LNCAP (cell line): ENCODE data around the gene DAB1.

Experiments
- CTCF ChIP-seq: fragments of 450-650 bp; IDR thresholded peaks from 2 replicates; pipeline ENCODE4 v1.5.1; 2017; ENCODE audit warnings: mild to moderate bottlenecking

DAB1 gene

GRCh38 chr1:57112148-57112547, 311.7 kb downstream of the DAB1 start:
- no peak for TF ChIP-seq CTCF

- no peak for TF ChIP-seq CTCF
Measured at GRCh38 chr1:57111175-57111574, 312.7 kb downstream of the DAB1 start.

- TF ChIP-seq CTCF: no peak
Measured at GRCh38 chr1:57109883-57110282, 314.0 kb downstream of the DAB1 start.

GRCh38 chr1:57109247-57109646, 314.6 kb downstream of the DAB1 start:
- TF ChIP-seq CTCF: no peak

GRCh38 chr1:57106296-57106695, 317.6 kb downstream of the DAB1 start:
- TF ChIP-seq CTCF: no peak

- no peak for TF ChIP-seq CTCF
Measured at GRCh38 chr1:57102561-57103326, 321.1 kb downstream of the DAB1 start.

- TF ChIP-seq CTCF: no peak
Measured at GRCh38 chr1:57101209-57101608, 322.7 kb downstream of the DAB1 start.

GRCh38 chr1:57094749-57095148, 329.1 kb downstream of the DAB1 start:
- no peak for TF ChIP-seq CTCF
